ENCODE measurements around the gene UBAP1L.
"Not testable (repeated sequence)": the region's sequence is repeated elsewhere in the genome, so short reads cannot be mapped to it uniquely, and the experiment has no call there.

UBAP1L gene

GRCh38 chr15:65077291-65077980 is 37.6 kb downstream of the UBAP1L start:
- H3K4me1 ChIP-seq (ENCODE audit: control insufficient read depth in 5 of 5, insufficient read depth in 5 of 5, low read length in 5 of 5): peaks cover 0 to 13% (median 8%) of the 10 kb centered on the region in 5 donors
- no peaks in the 10 kb centered on the region for H3K36me3 ChIP-seq (ENCODE audit: control insufficient read depth in 5 of 5, insufficient read depth in 5 of 5, low read length in 5 of 5)
- H3K4me3 ChIP-seq (ENCODE audit: low read depth in 1 of 5, low read length in 5 of 5): peak overlapping the region in 2 of 5 donors; percentile 27 to 56
- H3K27ac ChIP-seq (ENCODE audit: low read depth, low read length): no peak overlapping the region
- H3K27me3 ChIP-seq (ENCODE audit: control insufficient read depth in 5 of 5, insufficient read depth in 4 of 5, low read length in 5 of 5): peaks cover 12 to 33% (median 14%) of the 10 kb centered on the region in 5 donors
- no peaks in the 10 kb centered on the region for H3K9me3 ChIP-seq (ENCODE audit: control insufficient read depth in 5 of 5, low read length in 5 of 5)
- H3K9ac ChIP-seq (ENCODE audit: low read length in 5 of 5): no peak overlapping the region

DNA sequence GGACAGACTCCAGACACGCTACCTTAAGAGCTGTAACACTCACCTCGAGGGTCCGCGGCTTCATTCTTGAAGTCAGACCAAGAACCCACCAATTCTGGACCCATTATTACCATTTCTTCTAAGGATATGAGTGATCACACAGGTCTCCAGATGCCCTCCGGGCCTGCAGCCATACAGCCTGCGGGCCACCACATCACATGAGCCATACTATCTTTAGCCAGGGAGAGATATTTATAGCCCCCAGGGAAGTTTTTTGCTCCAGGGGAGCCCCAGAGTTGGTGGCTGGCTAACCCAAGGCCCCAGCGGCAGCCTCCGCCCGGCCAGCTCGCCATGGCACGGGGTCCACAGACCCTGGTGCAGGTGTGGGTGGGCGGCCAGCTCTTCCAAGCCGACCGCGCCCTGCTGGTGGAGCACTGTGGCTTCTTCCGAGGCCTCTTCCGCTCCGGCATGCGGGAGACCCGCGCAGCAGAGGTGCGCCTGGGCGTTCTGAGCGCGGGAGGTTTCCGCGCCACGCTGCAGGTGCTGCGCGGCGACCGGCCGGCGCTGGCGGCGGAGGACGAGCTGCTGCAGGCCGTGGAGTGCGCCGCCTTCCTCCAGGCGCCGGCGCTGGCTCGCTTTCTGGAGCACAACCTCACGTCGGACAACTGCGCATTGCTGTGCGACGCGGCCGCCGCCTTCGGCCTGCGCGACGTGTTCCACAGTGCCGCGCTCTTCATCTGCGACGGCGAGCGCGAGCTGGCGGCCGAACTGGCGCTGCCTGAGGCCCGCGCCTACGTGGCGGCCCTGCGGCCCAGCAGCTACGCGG is 38.3 kb downstream of the UBAP1L start, which contains the start of gene KBTBD13:
KBTBD13 (plus strand) TSS at position 261 of the 805 bp plus-strand sequence; CDS start at position 331, 70 bp downstream.
- Histone ChIP-seq H3K27me3 (ENCODE audit: control insufficient read depth in 5 of 5, insufficient read depth in 4 of 5, low read length in 5 of 5) (peaks cover 10 to 29% (median 12%) of the 10 kb centered on the region in 5 donors), H3K9me3 (ENCODE audit: control insufficient read depth in 5 of 5, low read length in 5 of 5) (no peaks in the 10 kb centered on the region), H3K9ac (ENCODE audit: low read length in 5 of 5) (no peak within 1 kb of the TSS), H3K36me3 (ENCODE audit: control insufficient read depth in 5 of 5, insufficient read depth in 5 of 5, low read length in 5 of 5) (no peaks in the 10 kb centered on the region), H3K4me3 (ENCODE audit: low read depth in 1 of 5, low read length in 5 of 5) (no peak within 1 kb of the TSS), H3K4me1 (ENCODE audit: control insufficient read depth in 5 of 5, insufficient read depth in 5 of 5, low read length in 5 of 5) (peaks cover 0 to 18% (median 13%) of the 10 kb centered on the region in 5 donors), H3K27ac (ENCODE audit: low read depth, low read length) (no peak within 1 kb of the TSS)

- H3K27ac ChIP-seq (ENCODE audit: low read depth, low read length); H3K36me3 ChIP-seq (ENCODE audit: control insufficient read depth in 5 of 5, insufficient read depth in 5 of 5, low read length in 5 of 5); H3K4me3 ChIP-seq (ENCODE audit: low read depth in 1 of 5, low read length in 5 of 5); H3K9ac ChIP-seq (ENCODE audit: low read length in 5 of 5); H3K9me3 ChIP-seq (ENCODE audit: control insufficient read depth in 5 of 5, low read length in 5 of 5): not testable (repeated sequence)
- H3K4me1 ChIP-seq (ENCODE audit: control insufficient read depth in 5 of 5, insufficient read depth in 5 of 5, low read length in 5 of 5): peaks cover 2 to 27% (median 19%) of the 10 kb centered on the region in 5 donors
- peaks cover 6 to 23% (median 12%) of the 10 kb centered on the region in 5 donors for H3K27me3 ChIP-seq (ENCODE audit: control insufficient read depth in 5 of 5, insufficient read depth in 4 of 5, low read length in 5 of 5)
These were observed 39.2 kb downstream of the UBAP1L start for GRCh38 chr15:65075607-65076395.

- peaks cover 2 to 32% (median 23%) of the 10 kb centered on the region in 5 donors for H3K4me1 ChIP-seq (ENCODE audit: control insufficient read depth in 5 of 5, insufficient read depth in 5 of 5, low read length in 5 of 5)
- H3K9me3 ChIP-seq (ENCODE audit: control insufficient read depth in 5 of 5, low read length in 5 of 5); H3K9ac ChIP-seq (ENCODE audit: low read length in 5 of 5); H3K27ac ChIP-seq (ENCODE audit: low read depth, low read length); H3K36me3 ChIP-seq (ENCODE audit: control insufficient read depth in 5 of 5, insufficient read depth in 5 of 5, low read length in 5 of 5); H3K4me3 ChIP-seq (ENCODE audit: low read depth in 1 of 5, low read length in 5 of 5): not testable (repeated sequence)
- H3K27me3 ChIP-seq (ENCODE audit: control insufficient read depth in 5 of 5, insufficient read depth in 4 of 5, low read length in 5 of 5): peaks cover 6 to 23% (median 12%) of the 10 kb centered on the region in 5 donors
These were observed 40.1 kb downstream of the UBAP1L start for GRCh38 chr15:65074946-65075345.

- H3K4me3 ChIP-seq (ENCODE audit: low read depth in 1 of 5, low read length in 5 of 5): no peak overlapping the region
- no peak overlapping the region for H3K27ac ChIP-seq (ENCODE audit: low read depth, low read length)
- no peaks in the 10 kb centered on the region for H3K36me3 ChIP-seq (ENCODE audit: control insufficient read depth in 5 of 5, insufficient read depth in 5 of 5, low read length in 5 of 5)
- H3K27me3 ChIP-seq (ENCODE audit: control insufficient read depth in 5 of 5, insufficient read depth in 4 of 5, low read length in 5 of 5): peaks cover 3 to 13% (median 10%) of the 10 kb centered on the region in 5 donors
- H3K9ac ChIP-seq (ENCODE audit: low read length in 5 of 5): no peak overlapping the region
- no peaks in the 10 kb centered on the region for H3K9me3 ChIP-seq (ENCODE audit: control insufficient read depth in 5 of 5, low read length in 5 of 5)
- peaks cover 4 to 47% (median 34%) of the 10 kb centered on the region in 5 donors for H3K4me1 ChIP-seq (ENCODE audit: control insufficient read depth in 5 of 5, insufficient read depth in 5 of 5, low read length in 5 of 5)
These were observed 42.4 kb downstream of the UBAP1L start for GRCh38 chr15:65072617-65073016.

DNA sequence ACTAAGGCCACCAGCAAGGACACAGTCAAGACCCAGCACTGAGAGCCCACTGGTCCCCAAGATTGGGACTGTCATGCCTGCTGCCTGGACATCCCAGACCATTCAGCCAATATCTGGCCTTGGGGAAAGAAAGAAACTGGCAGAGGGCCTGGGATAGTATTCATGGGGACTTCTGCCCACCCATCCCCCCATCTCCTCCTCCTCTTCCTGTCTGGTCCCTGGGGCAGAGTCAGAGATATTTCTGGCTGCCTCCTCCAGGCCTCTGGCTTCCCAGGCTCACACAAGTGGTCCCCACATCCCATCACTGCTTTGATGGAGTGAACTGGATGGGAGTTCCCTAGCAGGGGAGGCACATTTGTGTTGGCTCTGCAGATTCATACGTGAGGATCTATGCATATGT is 43.0 kb downstream of the UBAP1L start:
- no peak overlapping the region for H3K27ac ChIP-seq (ENCODE audit: low read depth, low read length)
- H3K4me1 ChIP-seq (ENCODE audit: control insufficient read depth in 5 of 5, insufficient read depth in 5 of 5, low read length in 5 of 5): peaks cover 4 to 48% (median 37%) of the 10 kb centered on the region in 5 donors
- H3K4me3 ChIP-seq (ENCODE audit: low read depth in 1 of 5, low read length in 5 of 5): no peak overlapping the region
- no peaks in the 10 kb centered on the region for H3K9me3 ChIP-seq (ENCODE audit: control insufficient read depth in 5 of 5, low read length in 5 of 5)
- H3K9ac ChIP-seq (ENCODE audit: low read length in 5 of 5): no peak overlapping the region
- no peaks in the 10 kb centered on the region for H3K36me3 ChIP-seq (ENCODE audit: control insufficient read depth in 5 of 5, insufficient read depth in 5 of 5, low read length in 5 of 5)
- H3K27me3 ChIP-seq (ENCODE audit: control insufficient read depth in 5 of 5, insufficient read depth in 4 of 5, low read length in 5 of 5): peaks cover 7 to 13% (median 9%) of the 10 kb centered on the region in 5 donors

DNA sequence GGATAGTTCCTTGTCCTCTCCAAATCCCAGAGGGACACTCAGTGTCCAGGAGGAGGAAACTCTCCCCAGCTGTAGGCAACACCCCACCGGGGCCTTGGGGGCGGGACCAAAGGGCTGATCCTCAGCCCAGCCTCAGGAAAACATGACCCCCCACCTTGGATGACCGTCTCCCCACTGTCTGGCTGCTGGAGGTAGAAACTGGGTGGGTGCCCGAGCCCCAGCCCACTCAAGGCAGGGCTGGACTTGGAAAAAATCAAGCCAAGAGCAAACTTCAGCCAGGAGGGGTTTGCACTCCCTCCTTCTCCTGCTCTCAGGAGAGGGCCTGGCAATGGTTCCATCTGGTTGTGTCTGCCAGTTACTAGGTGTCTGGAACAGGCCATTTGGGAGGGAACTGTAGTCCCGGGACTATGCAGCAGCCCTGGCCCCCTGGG is 43.6 kb downstream of the UBAP1L start:
- no peak overlapping the region for H3K27ac ChIP-seq (ENCODE audit: low read depth, low read length)
- no peaks in the 10 kb centered on the region for H3K9me3 ChIP-seq (ENCODE audit: control insufficient read depth in 5 of 5, low read length in 5 of 5)
- no peak overlapping the region for H3K4me3 ChIP-seq (ENCODE audit: low read depth in 1 of 5, low read length in 5 of 5)
- H3K27me3 ChIP-seq (ENCODE audit: control insufficient read depth in 5 of 5, insufficient read depth in 4 of 5, low read length in 5 of 5): peaks cover 7 to 14% (median 10%) of the 10 kb centered on the region in 5 donors
- H3K36me3 ChIP-seq (ENCODE audit: control insufficient read depth in 5 of 5, insufficient read depth in 5 of 5, low read length in 5 of 5): no peaks in the 10 kb centered on the region
- peaks cover 4 to 48% (median 37%) of the 10 kb centered on the region in 5 donors for H3K4me1 ChIP-seq (ENCODE audit: control insufficient read depth in 5 of 5, insufficient read depth in 5 of 5, low read length in 5 of 5)
- no peak overlapping the region for H3K9ac ChIP-seq (ENCODE audit: low read length in 5 of 5)

DNA sequence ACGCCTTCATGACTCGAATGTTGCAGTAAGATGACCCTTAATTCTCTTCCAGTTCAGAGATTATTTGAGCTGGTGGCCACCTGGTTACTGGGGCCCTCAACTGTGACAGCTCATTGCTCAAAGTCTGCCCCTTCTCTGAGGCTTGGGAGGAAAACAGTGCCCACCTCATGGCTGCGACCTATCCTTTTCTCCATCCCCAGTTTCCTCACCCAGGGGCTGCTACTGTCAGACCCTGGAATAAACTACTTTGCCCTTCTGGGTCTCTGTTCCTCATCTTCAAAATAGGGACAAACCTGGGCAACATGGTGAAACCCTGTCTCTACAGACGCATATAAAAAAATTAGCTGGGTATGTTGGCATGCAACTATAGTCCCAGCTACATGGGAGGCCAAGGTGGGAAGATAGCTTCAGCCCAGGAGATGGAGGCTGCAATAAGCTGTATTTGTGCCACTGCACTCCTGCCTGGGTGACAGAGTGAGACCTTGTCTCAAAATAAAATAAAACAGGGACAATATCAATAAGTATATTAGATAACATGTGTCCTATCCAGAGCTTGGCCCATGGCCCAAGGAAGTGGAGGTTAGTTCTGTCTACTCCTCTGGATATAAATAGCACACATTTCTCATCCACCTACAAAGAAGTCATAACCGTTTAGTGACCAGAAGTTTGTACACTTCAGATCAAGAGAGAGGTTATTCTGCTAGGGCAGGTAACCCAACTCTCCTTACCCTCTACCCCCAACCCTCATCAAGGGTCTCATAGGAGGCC is 45.0 kb downstream of the UBAP1L start:
- Histone ChIP-seq H3K9ac (ENCODE audit: low read length in 5 of 5) (no peak overlapping the region), H3K27ac (ENCODE audit: low read depth, low read length) (peak overlapping the region; percentile 23), H3K27me3 (ENCODE audit: control insufficient read depth in 5 of 5, insufficient read depth in 4 of 5, low read length in 5 of 5) (peaks cover 10 to 20% (median 14%) of the 10 kb centered on the region in 5 donors), H3K36me3 (ENCODE audit: control insufficient read depth in 5 of 5, insufficient read depth in 5 of 5, low read length in 5 of 5) (no peaks in the 10 kb centered on the region), H3K4me1 (ENCODE audit: control insufficient read depth in 5 of 5, insufficient read depth in 5 of 5, low read length in 5 of 5) (peaks cover 4 to 48% (median 37%) of the 10 kb centered on the region in 5 donors), H3K9me3 (ENCODE audit: control insufficient read depth in 5 of 5, low read length in 5 of 5) (no peaks in the 10 kb centered on the region), H3K4me3 (ENCODE audit: low read depth in 1 of 5, low read length in 5 of 5) (no peak overlapping the region)

GRCh38 chr15:65069179-65069578 is 45.8 kb downstream of the UBAP1L start:
- Histone ChIP-seq H3K27me3 (ENCODE audit: control insufficient read depth in 5 of 5, insufficient read depth in 4 of 5, low read length in 5 of 5) (peaks cover 10 to 20% (median 14%) of the 10 kb centered on the region in 5 donors), H3K36me3 (ENCODE audit: control insufficient read depth in 5 of 5, insufficient read depth in 5 of 5, low read length in 5 of 5) (no peaks in the 10 kb centered on the region), H3K4me1 (ENCODE audit: control insufficient read depth in 5 of 5, insufficient read depth in 5 of 5, low read length in 5 of 5) (peaks cover 4 to 48% (median 37%) of the 10 kb centered on the region in 5 donors), H3K9ac (ENCODE audit: low read length in 5 of 5) (no peak overlapping the region), H3K4me3 (ENCODE audit: low read depth in 1 of 5, low read length in 5 of 5) (no peak overlapping the region), H3K27ac (ENCODE audit: low read depth, low read length) (peak overlapping the region; percentile 46), H3K9me3 (ENCODE audit: control insufficient read depth in 5 of 5, low read length in 5 of 5) (no peaks in the 10 kb centered on the region)

Measured in subcutaneous abdominal adipose tissue (tissue), 5 donors.